ENCODE results near the gene KLHL21.

DNA sequence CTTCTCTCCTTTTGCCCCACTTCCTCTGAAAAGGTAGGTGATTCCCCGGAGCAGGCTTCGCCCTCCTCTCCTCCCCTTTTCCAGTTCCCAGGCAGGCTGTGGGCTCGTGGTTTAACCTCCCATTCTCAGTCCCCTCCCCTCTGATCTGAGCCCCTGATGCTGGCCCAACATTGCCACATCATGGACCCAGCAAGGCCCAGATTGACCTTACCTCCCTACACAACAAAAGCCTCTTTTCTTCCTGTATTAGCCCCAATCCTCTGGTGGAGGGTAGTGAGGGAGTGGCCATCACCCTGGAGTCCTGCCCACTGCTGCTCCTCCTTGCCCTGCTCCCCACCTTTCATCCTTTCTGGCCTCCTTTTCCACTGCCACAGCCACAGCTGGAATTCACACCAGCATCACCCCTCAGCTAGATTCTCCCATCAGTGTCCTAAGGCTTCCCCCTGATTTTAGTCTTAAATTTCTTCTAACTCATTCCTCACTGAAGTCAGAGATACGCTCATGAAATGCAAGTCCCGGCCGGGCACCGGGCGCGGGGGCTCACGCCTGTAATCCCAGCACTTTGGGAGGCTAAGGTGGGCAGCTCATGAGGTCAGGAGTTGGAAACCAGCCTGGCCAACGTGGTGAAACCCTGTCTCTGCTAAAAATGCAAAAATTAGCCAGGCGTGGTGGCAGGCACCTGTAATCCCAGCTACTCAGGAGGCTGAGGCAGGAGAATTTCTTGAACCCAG, 29.9 kb downstream of the KLHL21 start:
- TF ChIP-seq FOXJ3 (CRISPR knock-in tag; IDR thresholded peaks at IDR 0.05) (no peak), PTRF (tag; IDR thresholded peaks at IDR 0.05) (no peak), TAF1 (IDR thresholded peaks at IDR 0.05; ENCODE audit: control insufficient read depth, extremely low read depth, insufficient read depth, low read length, severe bottlenecking) (no peak), CTBP1 (IDR thresholded peaks at IDR 0.05; ENCODE audit: borderline replicate concordance) (no peak)
